Parathyroid adenoma (tissue), 2 donors: ENCODE data around the gene DCK.

Experiments
- H2AFZ ChIP-seq: fragments of 300-600 bp; sonication (generic); one replicate; pipeline ENCODE4 v1.7.0; 2017; ENCODE audit warnings: antibody characterized with exemption, mild to moderate bottlenecking
- H3K27ac ChIP-seq: fragments of 300-600 bp; sonication (generic); one replicate; pipeline ENCODE4 v1.7.0; 2017
- H3K27me3 ChIP-seq: fragments of 300-600 bp; sonication (generic); one replicate; pipeline ENCODE4 v1.7.0; 2017; ENCODE audit warnings: low read length; ENCODE audit not compliant: control insufficient read depth, insufficient read depth
- H3K36me3 ChIP-seq: fragments of 300-600 bp; sonication (generic); one replicate; pipeline ENCODE4 v1.7.0; 2017; ENCODE audit warnings: low read length; ENCODE audit not compliant: control insufficient read depth, insufficient read depth
- H3K4me1 ChIP-seq: fragments of 300-600 bp; sonication (generic); one replicate; pipeline ENCODE4 v1.7.0; 2017; ENCODE audit warnings: control low read depth
- H3K4me2 ChIP-seq: fragments of 300-600 bp; sonication (generic); one replicate; pipeline ENCODE4 v1.7.0; 2017; ENCODE audit warnings: low read length
- H3K4me3 ChIP-seq: fragments of 300-600 bp; sonication (generic); one replicate; pipeline ENCODE4 v1.7.0; 2017; ENCODE audit warnings: low read depth, low read length
- H3K79me2 ChIP-seq: fragments of 300-600 bp; sonication (generic); one replicate; pipeline ENCODE4 v1.7.0; 2017; ENCODE audit warnings: control low read depth
- H3K9ac ChIP-seq: fragments of 300-600 bp; sonication (generic); one replicate; pipeline ENCODE4 v1.7.0; 2017; ENCODE audit warnings: mild to moderate bottlenecking
- H3K9me3 ChIP-seq: fragments of 300-600 bp; sonication (generic); one replicate; pipeline ENCODE4 v1.7.0; 2017; ENCODE audit warnings: low read length; ENCODE audit not compliant: control insufficient read depth
- CTCF ChIP-seq: fragments of 300-600 bp; sonication (generic); IDR thresholded peaks from one replicate; pipeline ENCODE4 v1.7.0; 2017; ENCODE audit warnings: antibody characterized with exemption, mild to moderate bottlenecking
- donor health status: primary hyperparathyroidism.

The DCK gene

DNA sequence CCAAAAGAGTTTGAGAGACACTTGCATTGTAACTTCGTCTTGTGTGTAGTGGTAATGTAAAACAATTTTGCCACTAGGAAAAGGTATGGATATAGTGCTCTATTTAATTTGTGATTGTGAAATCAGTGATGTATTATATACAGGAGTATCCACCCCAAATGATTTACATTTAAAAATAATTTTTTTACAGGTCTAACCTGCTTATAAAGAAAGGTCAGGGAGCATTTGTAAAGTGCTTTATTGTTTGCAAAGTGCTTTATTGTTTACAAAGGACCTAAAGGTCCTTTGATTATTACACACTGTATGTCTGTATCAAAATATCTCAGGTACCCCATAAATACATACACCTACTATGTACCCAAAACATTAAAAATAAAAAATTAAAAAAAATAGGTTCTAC, 70.3 kb downstream of the DCK start:
- Histone ChIP-seq H3K79me2 (no peaks in the 10 kb centered on the region), H3K4me2 (no peak overlapping the region), H3K9ac (no peak overlapping the region), H2AFZ (no peak overlapping the region), H3K36me3 (no peaks in the 10 kb centered on the region), H3K4me3 (no peak overlapping the region), H3K9me3 (no peaks in the 10 kb centered on the region), H3K27ac (no peak overlapping the region), H3K4me1 (no peaks in the 10 kb centered on the region), H3K27me3 (no peaks in the 10 kb centered on the region)
- no peak for TF ChIP-seq CTCF

GRCh38 chr4:71064521-71064920, 71.1 kb downstream of the DCK start:
- H3K9me3 ChIP-seq = no peaks in the 10 kb centered on the region
- no peaks in the 10 kb centered on the region for H3K79me2 ChIP-seq
- no peak for TF ChIP-seq CTCF
- no peak overlapping the region for H2AFZ ChIP-seq
- H3K4me3 ChIP-seq = no peak overlapping the region
- H3K4me2 ChIP-seq = no peak overlapping the region
- no peaks in the 10 kb centered on the region for H3K36me3 ChIP-seq
- no peaks in the 10 kb centered on the region for H3K27me3 ChIP-seq
- no peak overlapping the region for H3K27ac ChIP-seq
- H3K4me1 ChIP-seq = no peaks in the 10 kb centered on the region
- H3K9ac ChIP-seq = no peak overlapping the region

GRCh38 chr4:71065991-71066510, 72.6 kb downstream of the DCK start:
- Histone ChIP-seq H3K27ac (no peak overlapping the region), H3K4me3 (no peak overlapping the region), H3K27me3 (no peaks in the 10 kb centered on the region), H2AFZ (no peak overlapping the region), H3K79me2 (no peaks in the 10 kb centered on the region), H3K9ac (no peak overlapping the region), H3K4me1 (no peaks in the 10 kb centered on the region), H3K9me3 (no peaks in the 10 kb centered on the region), H3K4me2 (no peak overlapping the region), H3K36me3 (no peaks in the 10 kb centered on the region)
- no peak for TF ChIP-seq CTCF

- no peaks in the 10 kb centered on the region for H3K9me3 ChIP-seq
- H3K27me3 ChIP-seq = no peaks in the 10 kb centered on the region
- H3K79me2 ChIP-seq = no peaks in the 10 kb centered on the region
- H3K4me1 ChIP-seq = no peaks in the 10 kb centered on the region
- no peak overlapping the region for H2AFZ ChIP-seq
- no peak overlapping the region for H3K9ac ChIP-seq
- H3K4me2 ChIP-seq = no peak overlapping the region
- no peaks in the 10 kb centered on the region for H3K36me3 ChIP-seq
- no peak for TF ChIP-seq CTCF
- H3K27ac ChIP-seq = no peak overlapping the region
- no peak overlapping the region for H3K4me3 ChIP-seq
Measured at GRCh38 chr4:71066737-71067716, 73.6 kb downstream of the DCK start.
